C4-2B (cell line): ENCODE results near the gene EXOG.

Source experiments
- ZFX ChIP-seq: fragments of 450-650 bp; IDR thresholded peaks from 2 replicates; pipeline ENCODE4 v1.6.1; 2017
- TF ChIP-seq, protein P1 (sequence below): fragments of 450-650 bp; conservative IDR thresholded peaks from 2 replicates; pipeline ENCODE4 v1.5.1; 2017; ENCODE audit warnings: mild to moderate bottlenecking

DNA sequence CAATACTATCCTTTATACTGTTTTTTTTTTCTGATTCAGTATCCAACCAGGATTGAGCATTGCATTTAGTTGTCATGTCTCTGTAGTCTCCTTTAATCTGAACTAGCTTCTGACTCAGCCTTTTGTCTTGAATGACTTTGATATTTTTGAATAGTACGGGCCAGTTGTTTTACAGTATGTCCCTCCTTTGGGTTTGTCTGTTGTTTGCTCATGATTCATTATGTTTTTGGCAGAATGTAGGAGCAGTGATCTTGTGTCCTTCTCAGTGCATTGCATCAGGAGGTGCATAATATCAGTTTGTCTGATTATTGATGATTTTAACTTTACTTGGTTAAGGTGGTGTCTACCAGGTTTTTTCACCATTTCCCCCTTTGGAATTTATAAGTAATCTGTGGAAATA is 20.5 kb downstream of the EXOG start:
- TF ChIP-seq, protein P1, sequence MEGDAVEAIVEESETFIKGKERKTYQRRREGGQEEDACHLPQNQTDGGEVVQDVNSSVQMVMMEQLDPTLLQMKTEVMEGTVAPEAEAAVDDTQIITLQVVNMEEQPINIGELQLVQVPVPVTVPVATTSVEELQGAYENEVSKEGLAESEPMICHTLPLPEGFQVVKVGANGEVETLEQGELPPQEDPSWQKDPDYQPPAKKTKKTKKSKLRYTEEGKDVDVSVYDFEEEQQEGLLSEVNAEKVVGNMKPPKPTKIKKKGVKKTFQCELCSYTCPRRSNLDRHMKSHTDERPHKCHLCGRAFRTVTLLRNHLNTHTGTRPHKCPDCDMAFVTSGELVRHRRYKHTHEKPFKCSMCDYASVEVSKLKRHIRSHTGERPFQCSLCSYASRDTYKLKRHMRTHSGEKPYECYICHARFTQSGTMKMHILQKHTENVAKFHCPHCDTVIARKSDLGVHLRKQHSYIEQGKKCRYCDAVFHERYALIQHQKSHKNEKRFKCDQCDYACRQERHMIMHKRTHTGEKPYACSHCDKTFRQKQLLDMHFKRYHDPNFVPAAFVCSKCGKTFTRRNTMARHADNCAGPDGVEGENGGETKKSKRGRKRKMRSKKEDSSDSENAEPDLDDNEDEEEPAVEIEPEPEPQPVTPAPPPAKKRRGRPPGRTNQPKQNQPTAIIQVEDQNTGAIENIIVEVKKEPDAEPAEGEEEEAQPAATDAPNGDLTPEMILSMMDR, result no peak
- no peak for TF ChIP-seq ZFX
